Transverse colon (tissue), 4 donors: ENCODE results near the gene SCAP. TPM values are rescaled to one million over a fixed set of nuclear protein-coding genes. Genes with fewer than 3 reads are reported as not detected.

Experiments used
- DNase-seq: peaks from one replicate; pipeline ENCODE4 v3.0.0-alpha.2; 2019
- H3K27ac ChIP-seq, 4 donors: fragments of 200-600 bp; sonication (generic); 2 replicates each; pipeline ENCODE4 v1.5.1; 2016 to 2018; ENCODE audit warnings: inconsistent platforms in 4 of 4
- H3K27me3 ChIP-seq: fragments of 200-600 bp; sonication (generic); 2 replicates; pipeline ENCODE4 v1.5.1; 2017; ENCODE audit warnings: inconsistent platforms
- H3K36me3 ChIP-seq, 4 donors: fragments of 200-600 bp; sonication (generic); 2 replicates each; pipeline ENCODE4 v1.5.1; 2017 to 2019; ENCODE audit warnings: inconsistent platforms in 4 of 4
- H3K4me1 ChIP-seq, 4 donors: fragments of 200-600 bp; sonication (generic); 2 replicates each; pipeline ENCODE4 v1.5.1; 2017 to 2020; ENCODE audit warnings: inconsistent platforms in 4 of 4
- H3K4me3 ChIP-seq, 4 donors: fragments of 200-600 bp; sonication (generic); 1 replicate in 1 of 4; 2 replicates in 3 of 4; pipeline versions ENCODE4 v1.5.1 to v1.6.1; 2017 to 2019; ENCODE audit warnings: inconsistent platforms in 4 of 4
- H3K9me3 ChIP-seq, 2 donors: fragments of 200-600 bp; sonication (generic); 2 replicates each; pipeline ENCODE4 v1.5.1; 2017 to 2019; ENCODE audit warnings: inconsistent platforms in 2 of 2
- EP300 ChIP-seq: sonication (generic); formaldehyde crosslinking; IDR thresholded peaks from one replicate; pipeline ENCODE4 v1.6.1; 2017; ENCODE audit warnings: antibody characterized with exemption, low read depth
- POLR2A ChIP-seq: fragments of 450-650 bp; IDR thresholded peaks from one replicate; pipeline ENCODE4 v1.6.1; 2016; ENCODE audit warnings: antibody characterized with exemption, mild to moderate bottlenecking, moderate library complexity
- POLR2AphosphoS5 ChIP-seq, 3 donors: sonication (generic); formaldehyde crosslinking; IDR thresholded peaks; one replicate each; pipeline ENCODE4 v1.6.1; 2016; ENCODE audit warnings: antibody characterized with exemption in 3 of 3
- WGBS, 2 donors: methylation state at CpG; one replicate each; pipeline ENCODE4 v1.1.5; 2018; ENCODE audit warnings: low coverage in 1 of 2; 5-methylcytosine and 5-hydroxymethylcytosine counted together
- in situ Hi-C, 4 donors: fragments of 200-750 bp; cut with MboI; loops; one replicate each; pipeline versions ENCODE4 v1.15.0 to v1.15.1; 2017; ENCODE audit warnings: low sequenced_read_pairs in 3 of 4, low pct_ligation_motif_present in 1 of 4, low pct_unique_long_range_greater_than_20kb in 1 of 4
- intact Hi-C: fragments of 100-400 bp; cut with DNase I; formaldehyde crosslinking; loops from one replicate; pipeline ENCODE4 v1.15.1; 2023; ENCODE audit warnings: low total_unique reads
- total RNA-seq, 4 donors: library from RNA; depleted of rRNA; stranded (reverse); fragments of >200 nt; gene quantifications; one replicate each; pipeline ENCODE4 v1.1.0, GENCODE V29; 2016
- TF ChIP-seq, protein P1 (sequence below), 5 experiments: fragments of 200-600 bp in 3 of 5; fragments of 450-650 bp in 2 of 5; sonication (generic) in 3 of 5; IDR thresholded peaks; 1 replicate in 2 of 5; 2 replicates in 3 of 5; pipeline ENCODE4 v1.5.1; 2016 to 2017; ENCODE audit warnings: antibody characterized with exemption in 5 of 5, inconsistent platforms in 3 of 5, mild to moderate bottlenecking in 2 of 5, moderate library complexity in 1 of 5

Gene SCAP
- total RNA-seq, 4 donors from 2014 or later = 160 to 288 (median 198) TPM

DNA sequence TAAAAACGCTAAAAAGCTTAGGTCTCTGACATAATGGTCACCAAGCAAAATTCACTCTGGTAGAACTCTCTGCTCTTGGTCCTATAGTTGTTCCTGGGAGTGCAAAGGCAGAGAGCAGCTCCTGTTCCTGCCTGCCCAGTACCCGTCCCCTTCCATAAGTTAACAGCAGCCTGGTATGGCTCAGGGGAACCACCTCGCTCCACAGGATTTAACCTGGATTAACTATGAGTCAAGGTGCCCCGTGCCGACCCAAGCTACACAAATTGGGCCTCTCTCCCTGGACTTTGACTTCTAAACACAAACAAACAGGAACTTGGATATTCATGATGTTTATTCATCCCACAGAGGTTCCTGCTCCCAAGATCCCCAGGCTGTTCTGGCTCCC, 32.1 kb downstream of the SCAP start:
- Histone ChIP-seq H3K4me3 (no peak overlapping the region), H3K27ac (peak overlapping the region; percentile 75 to 85 (median 79)), H3K4me1 (peaks cover 16 to 48% (median 30%) of the 10 kb centered on the region in 4 donors), H3K36me3 (no peaks in the 10 kb centered on the region), H3K9me3 (no peaks in the 10 kb centered on the region), H3K27me3 (no peaks in the 10 kb centered on the region)
- TF ChIP-seq EP300 (no peak), POLR2A (no peak), POLR2AphosphoS5 (IDR thresholded peaks at IDR 0.05) (no peak)
- TF ChIP-seq, protein P1, sequence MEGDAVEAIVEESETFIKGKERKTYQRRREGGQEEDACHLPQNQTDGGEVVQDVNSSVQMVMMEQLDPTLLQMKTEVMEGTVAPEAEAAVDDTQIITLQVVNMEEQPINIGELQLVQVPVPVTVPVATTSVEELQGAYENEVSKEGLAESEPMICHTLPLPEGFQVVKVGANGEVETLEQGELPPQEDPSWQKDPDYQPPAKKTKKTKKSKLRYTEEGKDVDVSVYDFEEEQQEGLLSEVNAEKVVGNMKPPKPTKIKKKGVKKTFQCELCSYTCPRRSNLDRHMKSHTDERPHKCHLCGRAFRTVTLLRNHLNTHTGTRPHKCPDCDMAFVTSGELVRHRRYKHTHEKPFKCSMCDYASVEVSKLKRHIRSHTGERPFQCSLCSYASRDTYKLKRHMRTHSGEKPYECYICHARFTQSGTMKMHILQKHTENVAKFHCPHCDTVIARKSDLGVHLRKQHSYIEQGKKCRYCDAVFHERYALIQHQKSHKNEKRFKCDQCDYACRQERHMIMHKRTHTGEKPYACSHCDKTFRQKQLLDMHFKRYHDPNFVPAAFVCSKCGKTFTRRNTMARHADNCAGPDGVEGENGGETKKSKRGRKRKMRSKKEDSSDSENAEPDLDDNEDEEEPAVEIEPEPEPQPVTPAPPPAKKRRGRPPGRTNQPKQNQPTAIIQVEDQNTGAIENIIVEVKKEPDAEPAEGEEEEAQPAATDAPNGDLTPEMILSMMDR (IDR thresholded peaks at IDR 0.05) = no peak
- peak; percentile 59 for DNase-seq
- in situ Hi-C loops (no loop called here), intact Hi-C loops (no loop called here)
- 23 to 80% methylated on average over 1 to 5 of the region's 5 CpGs for WGBS, 2 donors

DNA sequence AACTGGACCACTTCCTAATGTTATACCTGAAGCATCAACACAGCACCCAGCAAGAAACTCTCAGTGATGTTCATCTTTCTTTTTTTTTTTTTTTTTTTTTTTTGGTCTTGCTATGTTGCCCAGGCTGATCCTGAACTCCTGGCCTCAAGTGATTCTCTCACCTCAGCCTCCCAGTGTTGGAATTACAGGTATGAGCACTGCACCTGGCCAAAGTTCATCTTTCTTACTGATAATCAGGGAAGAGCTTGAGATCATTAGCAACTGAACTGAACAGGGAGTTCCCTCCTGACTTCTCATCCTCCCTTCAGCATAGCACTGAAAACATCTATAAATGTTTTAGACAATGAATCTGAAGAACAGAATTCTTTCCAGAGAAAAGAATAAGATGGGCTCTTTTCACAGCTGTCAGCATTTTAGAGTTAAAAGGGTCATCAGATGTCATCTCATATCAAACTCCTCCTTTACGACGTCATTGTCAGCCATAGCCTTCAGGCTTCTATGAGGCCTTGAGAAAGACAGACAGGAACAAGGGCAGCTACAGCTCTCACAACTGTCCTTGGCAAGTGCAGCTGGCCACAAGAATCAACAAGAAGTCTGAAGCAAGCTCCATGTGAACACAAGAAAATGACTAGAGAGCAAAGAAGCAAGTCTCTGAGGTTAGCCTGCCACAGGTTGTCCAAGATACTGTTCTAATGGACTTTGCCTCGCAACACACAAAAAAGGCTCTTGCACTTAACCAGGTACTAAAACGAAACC, 33.8 kb downstream of the SCAP start:
- Histone ChIP-seq H3K36me3 (no peaks in the 10 kb centered on the region), H3K27me3 (no peaks in the 10 kb centered on the region), H3K4me1 (peaks cover 16 to 48% (median 30%) of the 10 kb centered on the region in 4 donors), H3K27ac (peak overlapping the region; percentile 75 to 85 (median 79)), H3K4me3 (no peak overlapping the region), H3K9me3 (no peaks in the 10 kb centered on the region)
- intact Hi-C loops (no loop called here), in situ Hi-C loops (no loop called here)
- DNase-seq = peak; percentile 52
- WGBS, 2 donors = 51 to 69% methylated on average over 3 to 4 of the region's 4 CpGs
- peak in 2 of 3 donors; percentile 17 to 61 for TF ChIP-seq POLR2AphosphoS5 (IDR thresholded peaks at IDR 0.05)
- no peak for TF ChIP-seq POLR2A

DNA sequence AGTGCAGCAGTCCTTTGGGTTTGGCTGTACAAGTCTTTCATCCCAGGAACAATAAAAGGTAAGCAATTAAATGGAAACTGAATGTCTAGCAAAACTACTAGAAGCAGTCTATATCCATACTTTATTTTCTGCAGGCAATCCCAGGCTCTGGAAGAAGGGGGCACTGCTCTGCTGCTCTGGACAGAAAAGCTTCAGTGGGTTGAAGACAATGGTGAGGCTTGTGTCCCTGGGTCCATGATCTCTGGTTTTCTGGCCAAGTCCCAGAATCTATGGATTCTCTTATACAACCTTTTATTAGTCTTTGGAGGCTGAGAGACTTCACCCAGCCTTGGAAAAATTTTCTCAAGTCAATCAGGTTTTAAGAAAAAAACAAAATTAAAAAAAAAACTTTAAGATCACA, 35.6 kb downstream of the SCAP start:
- H3K4me3 ChIP-seq = no peak overlapping the region
- intact Hi-C loops = no loop called here
- peaks cover 16 to 59% (median 34%) of the 10 kb centered on the region in 4 donors for H3K4me1 ChIP-seq
- peak overlapping the region in 2 of 4 donors; percentile 11 to 26 for H3K27ac ChIP-seq
- in situ Hi-C loops = no loop called here
- no peaks in the 10 kb centered on the region for H3K27me3 ChIP-seq
- no peaks in the 10 kb centered on the region for H3K36me3 ChIP-seq
- TF ChIP-seq, protein P1 (IDR thresholded peaks at IDR 0.05) = no peak
- TF ChIP-seq POLR2A (no peak), POLR2AphosphoS5 (IDR thresholded peaks at IDR 0.05) (no peak), EP300 (no peak)
- no peak for DNase-seq
- no peaks in the 10 kb centered on the region for H3K9me3 ChIP-seq

DNA sequence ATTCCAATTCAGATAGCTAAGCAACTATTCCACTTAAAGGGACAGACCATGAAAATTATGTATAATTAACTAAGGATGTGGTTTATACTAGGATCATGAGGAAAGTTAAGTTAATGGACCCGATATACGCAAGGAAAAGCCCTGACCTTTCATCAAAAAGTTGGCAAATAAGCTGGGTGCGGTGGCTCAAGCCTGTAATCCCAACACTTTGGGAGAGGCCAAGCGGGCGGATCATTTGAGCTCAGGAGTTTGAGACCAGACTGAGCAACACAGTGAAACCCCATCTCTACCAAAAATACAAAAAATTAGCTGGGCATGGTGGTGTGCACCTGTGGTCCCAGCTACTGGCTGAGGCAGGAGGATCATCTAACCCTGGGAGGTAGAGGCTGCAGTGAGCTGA, 39.6 kb downstream of the SCAP start:
- peaks cover 0 to 43% (median 12%) of the 10 kb centered on the region in 4 donors for H3K4me1 ChIP-seq
- no peak overlapping the region for H3K4me3 ChIP-seq
- no peaks in the 10 kb centered on the region for H3K27me3 ChIP-seq
- H3K27ac ChIP-seq = peak overlapping the region; percentile 67 to 78 (median 74)
- in situ Hi-C loops (no loop called here), intact Hi-C loops (no loop called here)
- WGBS, 2 donors = 64 to 83% methylated on average over 5 of the region's 5 CpGs
- H3K36me3 ChIP-seq = peaks cover 0 to 9% (median 0%) of the 10 kb centered on the region in 4 donors
- no peaks in the 10 kb centered on the region for H3K9me3 ChIP-seq
- TF ChIP-seq EP300 (no peak), POLR2A (no peak), POLR2AphosphoS5 (IDR thresholded peaks at IDR 0.05) (no peak)
- TF ChIP-seq, protein P1 (IDR thresholded peaks at IDR 0.05) = no peak
- no peak for DNase-seq
